Activated CD4-positive, alpha-beta T cell treated with anti-CD3 and anti-CD28 coated beads, Interleukin-2, amount 50 U/mL, for 4 hours (primary cell): ENCODE data around the gene ARRDC1.
"Not testable (repeated sequence)": the region's sequence is repeated elsewhere in the genome, so short reads cannot be mapped to it uniquely, and the experiment has no call there.

Experiments used
- DNase-seq, 2 experiments: peaks; one replicate each; pipeline ENCODE4 v3.0.0-alpha.2; 2020

ARRDC1 gene

DNA sequence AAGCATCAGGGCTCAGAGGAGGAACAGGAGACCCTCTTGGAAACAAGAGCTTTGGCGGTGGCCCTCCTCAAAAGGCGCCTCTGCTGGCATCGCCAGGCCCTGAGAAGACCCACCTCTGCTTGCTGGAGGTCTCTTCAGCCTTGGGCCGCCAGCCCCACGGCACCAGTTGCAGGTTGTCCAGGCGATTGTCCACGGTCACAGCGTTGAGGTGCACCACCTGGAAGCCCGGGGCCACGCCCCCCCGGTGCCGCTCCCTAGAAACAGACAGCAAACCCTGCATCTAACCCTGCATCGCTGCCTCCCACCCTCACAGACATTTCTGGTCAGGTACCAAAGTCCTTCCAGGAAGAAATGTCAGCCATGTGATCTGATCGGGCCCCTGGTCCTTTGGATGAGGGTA lies 18.6 kb upstream of the ARRDC1 start:
- no peak for DNase-seq

DNA sequence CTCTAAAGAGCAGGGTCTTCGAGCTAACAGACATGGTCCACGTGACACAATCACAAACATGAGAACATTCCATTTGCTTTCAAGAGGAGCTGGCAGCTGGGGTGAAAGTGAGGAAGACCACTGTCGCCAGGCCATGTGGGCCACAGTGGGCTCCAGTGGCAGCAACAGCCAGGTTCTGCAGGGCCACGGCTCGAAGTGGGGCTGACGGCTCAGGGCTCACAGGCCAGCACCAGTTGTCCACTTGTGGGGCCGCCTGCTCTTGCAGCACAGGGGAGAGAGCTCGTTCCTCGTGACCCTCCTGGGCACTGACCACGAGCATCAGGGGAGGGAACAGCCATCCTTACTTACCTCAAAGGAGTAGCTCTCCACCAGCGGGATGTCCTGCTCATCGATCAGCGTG lies 17.2 kb upstream of the ARRDC1 start:
- no peak for DNase-seq

DNA sequence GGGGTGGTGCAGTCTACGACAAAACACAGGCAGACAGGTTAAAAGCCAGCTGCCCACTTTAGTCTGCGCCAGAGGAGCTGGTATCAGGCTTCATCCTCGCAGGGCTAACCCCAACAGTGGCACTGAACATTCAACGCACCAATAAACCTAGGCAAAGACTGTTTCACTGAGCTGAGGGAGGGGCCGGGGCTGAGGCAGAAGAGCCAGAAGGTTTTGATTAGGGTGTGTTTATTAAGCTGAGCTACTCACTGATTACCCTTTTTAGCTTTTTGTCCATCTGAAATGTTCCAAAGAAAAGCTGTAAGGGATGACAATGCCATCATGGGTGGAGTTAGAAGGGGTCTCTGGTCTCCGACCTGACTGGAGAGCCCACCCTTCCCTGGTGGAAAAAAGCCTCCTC lies 16.6 kb upstream of the ARRDC1 start:
- no peak for DNase-seq

DNA sequence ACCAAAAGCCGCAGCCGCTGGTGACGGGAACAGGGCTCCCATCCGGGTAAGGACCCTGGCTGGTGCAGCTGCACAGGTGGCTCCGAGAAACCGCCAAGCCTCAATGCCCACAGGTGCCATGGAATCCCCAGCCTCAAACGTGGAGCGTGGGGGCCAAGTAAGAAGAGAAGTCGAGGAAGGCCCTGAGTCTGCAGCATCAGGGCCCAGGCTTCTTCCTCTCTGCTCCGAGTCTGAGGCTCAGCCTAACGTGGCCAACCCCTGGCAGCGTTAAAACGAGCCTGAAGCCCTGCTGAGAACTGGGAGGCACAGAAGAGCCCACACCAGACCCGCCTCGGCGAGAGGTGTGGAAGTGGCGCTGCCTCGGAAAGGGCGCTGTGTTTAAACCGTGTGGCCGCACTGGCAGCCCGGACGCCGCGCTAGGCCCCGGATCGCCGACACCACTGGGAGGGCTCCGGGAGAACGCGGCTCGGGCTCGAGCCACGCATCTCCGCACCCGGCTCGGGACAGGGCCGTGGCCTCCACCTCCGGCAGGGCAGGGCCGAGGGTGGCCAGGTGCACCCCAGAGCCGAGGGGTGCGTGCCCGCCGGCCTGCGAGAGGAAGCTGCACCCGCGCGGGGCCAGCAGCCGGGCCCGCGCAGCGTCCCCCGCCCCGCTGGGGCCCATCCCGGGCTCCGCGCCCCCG lies 15.9 kb upstream of the ARRDC1 start:
- DNase-seq, result no peak

DNA sequence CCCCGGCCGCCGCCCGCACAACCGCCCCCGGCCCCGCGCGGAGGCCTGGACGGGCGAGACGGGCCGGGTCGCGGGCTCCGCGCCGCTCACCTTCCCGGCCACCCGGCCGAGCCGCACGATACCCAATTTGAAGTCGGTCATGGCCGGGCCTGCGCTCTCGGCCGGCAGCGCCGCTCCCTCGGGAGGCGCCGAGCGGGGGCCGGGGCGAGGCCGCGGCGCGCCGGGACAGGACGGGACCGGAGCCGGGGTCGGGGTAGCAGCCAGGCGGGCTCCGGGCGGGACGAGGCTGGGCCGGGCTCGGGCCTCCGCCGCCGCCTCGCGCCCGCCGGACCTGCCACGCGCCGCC lies 15.4 kb upstream of the ARRDC1 start:
- DNase-seq, result no peak

DNA sequence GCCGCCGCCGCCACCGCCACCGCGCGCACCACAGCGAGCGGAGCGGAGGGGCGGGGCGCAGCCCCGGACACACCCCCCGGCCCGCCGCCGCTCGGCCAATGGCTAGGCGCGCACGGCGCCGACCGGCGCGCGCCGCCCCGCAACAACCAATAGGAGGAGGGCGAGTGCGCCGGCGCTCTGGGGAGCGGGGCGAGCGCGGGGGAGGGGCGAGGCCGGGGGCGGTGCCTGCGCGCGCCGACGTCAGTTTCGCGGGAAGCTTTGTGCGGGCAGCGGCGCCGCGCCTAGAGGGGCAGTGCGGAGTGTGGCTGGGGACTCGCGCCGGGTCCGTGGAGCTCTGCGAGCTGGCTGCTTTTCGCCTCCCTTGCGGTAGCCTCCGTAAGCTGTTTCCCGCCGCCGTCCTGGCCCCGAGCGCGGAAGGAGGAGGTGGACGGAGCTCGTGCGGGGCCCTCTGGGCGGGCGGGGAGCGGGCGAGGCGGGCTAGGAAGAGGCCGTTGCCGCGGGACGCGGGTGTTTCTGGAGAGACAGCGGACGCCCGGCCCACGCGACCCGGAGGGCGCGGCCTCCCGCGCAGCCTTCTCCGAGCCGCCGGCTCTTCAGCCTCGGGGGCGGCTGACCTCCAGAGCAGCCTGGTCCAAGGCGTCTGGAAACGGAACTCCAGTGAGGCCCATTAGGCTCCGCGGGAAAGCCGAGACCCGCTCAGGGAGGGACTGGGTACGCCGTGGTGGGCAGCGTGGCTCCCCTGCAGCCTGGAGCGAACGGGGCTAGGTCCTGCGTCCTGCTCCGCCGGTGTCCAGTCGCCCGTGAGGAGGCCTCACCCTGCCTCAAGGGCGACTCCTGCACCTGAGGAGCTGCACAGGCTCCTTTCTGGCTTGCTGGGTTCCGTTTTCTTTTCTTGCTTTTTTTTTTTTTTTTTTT lies 14.8 kb upstream of the ARRDC1 start, which contains the start of gene ZMYND19:
ZMYND19 (minus strand) TSS at position 44 of the 915 bp plus-strand sequence. CDS start 249 bp downstream, outside the sequence.
- peak; percentile 81 to 84 for DNase-seq

DNA sequence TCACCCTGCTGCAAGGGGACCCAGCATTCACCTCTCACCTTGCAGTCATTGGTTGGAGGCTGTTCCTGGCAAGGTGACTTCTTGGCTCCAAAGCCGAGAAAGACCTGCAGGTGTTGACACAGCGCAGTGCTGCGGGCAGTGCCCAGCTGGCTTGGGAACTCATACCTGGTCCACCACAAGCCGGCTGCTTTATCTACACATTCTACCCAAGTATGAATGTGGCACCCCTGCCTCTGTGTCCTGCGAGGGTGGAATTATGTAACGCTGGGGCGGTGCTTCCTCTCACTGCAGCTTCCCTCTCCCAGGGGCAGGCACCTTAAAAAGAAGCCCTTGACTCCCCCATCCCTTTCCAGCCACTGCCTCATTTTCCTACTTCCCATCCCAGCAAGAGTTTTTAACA lies 12.7 kb upstream of the ARRDC1 start:
- no peak for DNase-seq

DNA sequence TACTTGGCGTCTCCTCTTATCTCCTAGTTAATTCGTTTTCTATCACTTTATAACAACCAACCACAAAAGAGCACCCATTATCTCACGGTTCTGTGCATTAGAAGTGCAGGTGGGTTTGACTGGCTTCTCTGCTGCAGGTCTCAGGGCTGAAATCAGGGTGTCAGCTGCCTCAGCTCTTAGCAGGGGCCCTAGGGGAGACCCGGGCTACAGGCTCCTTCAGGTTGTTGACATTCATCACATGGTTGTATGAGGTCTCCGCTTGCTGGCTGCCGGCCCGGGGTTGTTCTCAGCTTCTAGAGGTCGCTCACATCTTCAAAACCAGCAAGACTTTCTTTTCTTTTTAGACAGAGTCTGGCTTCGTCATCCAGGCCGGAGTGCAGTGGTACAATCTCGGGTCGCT lies 12.3 kb upstream of the ARRDC1 start:
- no peak for DNase-seq

DNA sequence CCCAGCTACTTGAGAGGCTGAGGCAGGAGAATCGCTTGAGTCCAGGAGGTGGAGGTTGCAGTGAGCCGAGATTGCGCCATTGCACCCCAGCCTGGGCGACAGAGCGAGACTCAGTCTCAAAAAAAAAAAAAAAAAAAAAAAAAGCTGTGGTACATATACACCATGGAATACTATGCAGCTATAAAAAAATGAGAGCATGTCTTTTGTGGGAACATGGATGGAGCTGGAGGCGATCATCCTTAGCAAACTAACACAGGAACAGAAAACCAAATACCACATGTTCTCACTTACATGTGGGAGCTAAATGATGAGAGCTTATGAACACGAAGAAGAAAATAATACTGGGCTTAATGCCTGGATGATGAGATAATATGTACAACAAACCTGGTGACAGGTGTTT lies 8.9 kb upstream of the ARRDC1 start:
- DNase-seq, result not testable (repeated sequence)

DNA sequence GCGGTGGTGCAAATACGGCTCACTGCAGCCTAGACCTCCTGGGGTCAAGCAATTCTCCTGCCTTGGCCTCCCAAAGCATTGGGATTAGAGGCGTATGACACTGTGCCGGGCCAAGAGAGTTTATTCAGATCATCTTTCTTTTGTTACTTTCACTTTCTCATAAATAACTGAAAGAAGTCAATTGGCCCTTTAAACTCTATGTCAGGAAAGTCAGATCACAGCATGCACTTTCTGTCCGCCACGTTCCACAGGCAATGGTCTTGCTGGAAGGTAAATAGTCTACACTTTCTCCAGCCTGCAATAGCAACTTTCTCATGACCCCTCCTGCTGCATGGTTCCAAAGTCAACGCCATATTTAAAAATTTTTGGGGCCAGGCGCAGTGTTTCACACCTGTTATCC lies 6.5 kb upstream of the ARRDC1 start:
- DNase-seq, result no peak

DNA sequence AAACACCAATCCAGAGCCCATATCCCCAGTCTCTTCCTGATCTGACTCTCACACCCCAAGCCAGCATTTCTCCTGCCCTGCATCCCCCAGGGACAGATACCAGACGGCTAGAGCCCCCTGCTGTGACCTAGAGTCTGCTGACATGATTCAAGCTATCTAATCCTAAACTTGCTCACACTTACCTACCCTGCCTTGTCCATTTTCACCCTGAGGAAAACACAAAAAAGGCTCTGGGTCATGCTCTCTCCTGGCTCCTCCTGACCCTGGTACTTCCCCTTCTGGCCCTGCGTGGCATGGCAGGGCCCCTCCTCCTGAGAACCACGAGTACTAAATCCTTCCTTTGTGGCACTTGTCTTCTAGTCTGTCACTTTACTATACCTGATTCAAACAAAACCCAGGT lies 2.8 kb upstream of the ARRDC1 start:
- DNase-seq, result no peak

DNA sequence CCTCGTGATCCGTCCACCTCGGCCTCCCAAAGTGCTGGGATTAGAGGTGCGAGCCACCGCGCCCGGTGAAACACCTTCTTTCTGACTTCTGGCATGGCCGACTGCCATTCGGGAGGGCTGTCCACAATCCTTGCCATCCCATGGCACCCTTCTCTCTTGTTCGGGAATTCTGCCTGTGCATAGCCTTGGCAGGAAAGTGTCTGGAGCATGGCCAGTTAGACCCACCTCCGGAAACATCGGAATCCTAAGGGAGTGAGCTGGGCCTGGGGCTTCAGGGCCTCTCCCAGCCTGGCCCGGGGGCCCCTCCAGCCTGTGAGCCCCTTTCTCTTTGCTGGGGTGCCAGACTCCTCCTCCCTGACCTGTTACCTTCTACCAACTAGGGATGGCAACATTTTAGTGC lies 1.6 kb upstream of the ARRDC1 start:
- DNase-seq, result no peak

DNA sequence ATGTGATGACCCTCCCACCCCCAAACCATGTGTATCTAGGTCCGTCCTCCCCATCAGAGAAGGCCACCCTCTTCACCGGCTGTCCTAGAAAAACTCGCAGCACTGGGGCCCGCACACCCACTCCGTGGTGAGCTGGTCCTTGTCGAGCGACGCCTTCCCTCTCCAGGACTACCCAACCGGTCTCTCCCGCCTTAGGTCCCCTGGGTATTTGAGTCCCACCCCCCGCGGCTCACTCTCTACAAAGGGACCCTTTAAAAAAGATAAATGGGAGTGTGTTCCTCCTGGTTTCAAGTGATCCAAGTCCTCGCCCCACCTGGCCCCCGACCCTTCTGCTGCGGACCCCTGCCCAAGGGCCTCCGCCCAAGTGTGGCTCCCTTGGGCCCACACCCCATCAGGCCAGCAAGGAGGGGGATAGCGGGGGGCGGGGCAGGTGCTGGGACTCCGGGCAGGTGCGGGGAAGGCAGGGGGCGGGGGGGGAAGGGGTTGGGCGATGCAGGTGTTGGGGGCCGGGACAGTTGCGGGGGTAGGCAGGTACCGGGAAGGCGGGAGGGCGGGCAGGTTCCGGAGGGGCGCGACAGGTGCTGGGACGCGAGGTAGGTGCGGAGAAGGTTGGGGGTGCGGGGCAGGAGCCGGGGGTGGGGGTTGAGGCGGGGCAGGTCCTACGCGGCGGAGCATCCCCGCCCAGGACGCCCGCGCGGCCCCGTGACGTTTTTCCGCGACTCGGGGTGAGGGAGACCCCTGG lies 970 bp upstream of the ARRDC1 start:
- no peak for DNase-seq

DNA sequence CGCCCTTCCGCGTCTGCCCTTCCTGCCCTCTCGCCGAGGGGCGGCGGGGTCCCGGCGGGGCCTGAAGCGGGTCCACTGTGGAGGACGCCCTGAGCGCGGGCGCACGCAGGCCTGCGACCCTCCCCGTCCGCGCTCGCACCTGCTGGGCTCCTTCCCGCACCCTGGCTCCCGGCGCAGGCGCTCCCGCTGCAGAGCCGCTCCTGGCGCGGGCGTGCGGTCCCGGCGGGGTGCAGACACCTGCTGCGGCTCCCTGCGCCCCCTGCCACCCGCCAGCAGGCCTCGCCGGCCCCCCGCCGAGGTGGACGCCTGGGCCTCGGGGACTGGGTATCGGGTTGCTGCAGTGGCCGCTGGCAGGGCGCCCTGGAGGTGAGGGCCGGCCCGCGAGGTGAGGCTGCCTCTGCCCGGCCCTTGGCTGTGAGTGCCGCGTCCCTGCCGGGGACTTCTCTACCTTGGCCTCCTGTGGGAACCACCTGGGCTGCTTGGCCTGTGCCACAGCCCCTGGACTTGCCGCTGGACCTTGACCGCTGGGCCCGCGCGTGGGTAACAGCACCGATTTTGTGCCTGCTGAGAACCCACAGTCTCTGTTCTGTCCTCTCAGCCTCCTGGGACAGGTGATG lies 627 bp downstream of the ARRDC1 start:
- no peak for DNase-seq

DNA sequence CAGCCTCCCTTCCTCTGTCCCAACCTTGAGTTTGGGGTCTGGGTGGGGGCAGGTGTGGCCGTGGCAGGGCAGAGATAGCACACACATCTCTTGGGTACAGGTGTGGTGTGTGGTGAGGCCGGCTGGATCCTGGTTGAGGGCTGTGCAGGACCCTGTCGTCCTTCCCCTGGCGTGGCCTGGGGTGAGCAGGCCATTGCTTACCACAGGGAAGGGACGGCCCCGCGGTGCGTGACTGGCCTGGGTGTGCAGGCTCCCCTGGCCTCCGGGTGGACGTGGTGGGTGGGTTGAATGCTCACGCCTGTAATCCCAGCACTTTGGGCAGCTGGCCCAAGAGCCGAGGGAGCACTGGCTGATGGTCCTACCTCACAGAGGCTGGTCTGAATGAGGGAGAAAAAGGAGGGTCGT lies 1.2 kb downstream of the ARRDC1 start:
- DNase-seq, result no peak

DNA sequence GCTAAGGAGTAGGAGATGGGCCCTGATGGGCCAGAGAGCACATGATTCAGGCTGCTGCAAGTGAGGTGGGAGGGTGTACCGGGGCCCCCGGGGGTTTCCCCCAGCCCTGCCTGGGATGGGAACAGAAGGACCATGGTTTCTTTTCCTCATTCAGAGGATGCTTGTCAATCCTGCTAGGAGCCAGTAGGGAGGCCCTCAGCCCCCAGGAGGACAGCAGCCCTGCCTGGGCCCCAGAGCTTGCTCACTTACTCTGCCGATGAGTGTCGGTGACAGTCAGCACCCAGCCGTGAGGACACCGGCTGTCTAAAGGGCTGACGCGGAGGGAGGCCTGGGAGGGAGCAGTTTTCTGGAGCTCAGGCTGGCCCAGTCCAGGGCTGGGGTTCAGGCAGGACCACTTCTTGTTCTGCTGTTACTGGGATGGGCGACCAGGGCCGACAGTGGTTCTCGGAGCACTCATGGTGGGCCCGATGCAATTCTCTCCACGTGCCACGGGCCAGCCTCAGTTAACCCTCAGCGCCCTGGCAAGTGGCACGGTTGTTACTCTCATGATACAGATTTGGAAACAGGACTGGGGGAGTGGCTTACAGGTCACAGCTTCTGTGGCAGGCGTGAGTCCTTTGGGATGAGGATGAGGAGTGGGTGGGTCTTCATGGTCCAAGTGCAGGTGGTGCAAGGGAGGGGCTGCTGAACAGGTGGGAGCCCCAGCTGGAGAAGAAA lies 1.8 kb downstream of the ARRDC1 start:
- DNase-seq, result no peak

DNA sequence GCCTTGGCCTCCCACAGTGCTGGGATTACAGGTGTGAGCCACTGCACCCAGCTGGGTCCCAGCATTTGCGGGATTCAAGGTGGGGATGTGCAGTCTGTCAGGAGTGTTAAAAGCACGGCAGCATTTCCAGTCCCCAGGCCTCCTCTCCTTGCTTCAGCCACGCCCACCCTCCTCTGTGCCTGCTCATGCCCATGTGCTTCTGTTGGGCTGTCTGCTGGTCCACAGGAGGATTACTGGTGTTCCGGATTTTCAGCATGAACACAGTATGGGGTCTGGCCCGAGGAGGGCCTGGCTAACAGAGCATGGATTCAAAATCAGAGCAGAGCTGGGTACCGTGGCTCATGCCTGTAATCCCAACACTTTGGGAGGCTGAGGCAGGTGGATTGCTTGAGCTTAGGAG lies 5.5 kb downstream of the ARRDC1 start:
- DNase-seq, result no peak

DNA sequence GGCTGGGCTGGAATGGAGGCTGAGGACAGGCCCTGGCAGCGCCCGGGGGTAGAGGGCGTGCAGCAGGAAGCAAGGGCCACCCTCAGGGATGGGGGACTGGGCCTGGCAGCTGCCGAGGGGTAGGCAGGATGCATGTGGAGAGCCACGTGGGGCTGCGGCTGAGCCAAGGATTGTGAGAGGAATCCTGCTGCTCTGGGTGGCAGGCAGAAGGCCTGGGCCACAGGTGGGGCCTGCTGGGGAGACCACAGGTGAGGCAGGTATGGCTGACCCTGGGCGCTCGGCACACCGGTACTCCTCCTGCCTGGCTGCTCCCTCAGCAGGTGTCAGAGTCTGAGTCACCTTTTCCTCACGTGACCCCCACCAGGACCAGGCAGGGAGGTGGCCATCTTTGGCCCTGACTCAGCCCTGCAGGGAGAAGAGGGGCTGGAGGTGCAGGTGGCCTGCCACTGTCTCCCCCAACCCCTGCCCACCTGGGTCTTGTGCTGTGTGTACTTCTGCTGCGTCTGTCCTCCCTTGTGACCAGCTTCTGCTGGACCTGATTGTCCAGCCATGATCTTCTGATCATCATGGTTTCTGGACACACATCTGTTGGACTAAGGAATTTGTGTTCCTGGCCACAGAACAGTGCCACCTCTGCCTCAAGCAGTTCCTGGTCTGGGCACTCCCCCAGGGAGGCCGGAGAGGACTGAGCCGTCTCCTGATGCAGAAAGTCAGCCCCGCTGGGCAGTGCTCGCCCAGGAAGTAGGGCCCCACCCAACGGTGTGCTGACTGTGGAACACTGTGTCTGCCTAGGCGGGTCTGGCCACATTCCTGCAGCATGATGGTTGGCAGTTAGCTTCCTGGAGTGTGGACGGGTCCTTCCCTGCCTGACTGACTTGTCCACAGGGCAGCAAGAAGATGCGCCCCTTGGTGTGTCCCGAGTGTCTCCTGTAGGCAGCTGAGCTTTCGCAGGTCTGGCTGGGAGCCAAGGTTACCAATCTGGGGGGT lies 6.4 kb downstream of the ARRDC1 start:
- peak in 1 of 2 experiments; percentile 34 for DNase-seq

DNA sequence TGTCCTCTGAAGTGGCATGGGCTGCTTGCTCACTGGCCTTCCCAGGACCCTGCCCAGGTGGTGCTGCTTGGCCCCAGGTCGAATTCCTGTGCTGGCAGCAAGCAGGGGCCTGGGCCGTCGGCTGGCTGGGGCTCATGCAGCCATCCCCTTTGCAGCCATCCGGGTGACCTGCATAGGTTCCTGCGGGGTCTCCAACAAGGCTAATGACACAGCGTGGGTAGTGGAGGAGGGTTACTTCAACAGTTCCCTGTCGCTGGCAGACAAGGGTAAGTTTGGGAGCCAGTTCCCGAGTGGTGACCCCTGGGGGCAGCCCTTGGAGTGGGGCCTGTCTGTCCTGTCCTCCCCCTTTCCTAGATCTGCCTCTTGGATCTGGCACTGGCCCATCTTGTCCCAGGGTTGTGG lies 7.3 kb downstream of the ARRDC1 start:
- no peak for DNase-seq

DNA sequence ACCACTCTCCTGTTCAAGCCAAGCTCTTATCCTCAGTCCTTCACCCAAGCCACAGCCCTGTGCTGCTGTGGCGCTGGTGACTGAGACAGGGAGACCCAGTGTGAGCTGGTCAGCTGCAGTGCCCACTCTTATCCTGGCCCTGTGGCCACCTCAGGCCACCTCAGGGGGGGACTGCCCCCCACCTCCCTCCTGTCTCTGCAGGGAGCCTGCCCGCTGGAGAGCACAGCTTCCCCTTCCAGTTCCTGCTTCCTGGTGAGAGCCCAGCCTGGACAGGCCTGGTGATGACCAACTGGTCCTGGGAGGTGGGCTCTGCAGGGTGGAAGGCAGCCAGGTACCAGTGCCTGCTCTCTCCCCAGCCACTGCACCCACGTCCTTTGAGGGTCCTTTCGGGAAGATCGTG lies 7.8 kb downstream of the ARRDC1 start:
- DNase-seq, result no peak
